NOMO-1 treated with dmso at 0.1 percent for 144 hours (cell line): ENCODE data around the gene TPP1.

Experiments
- DNase-seq: peaks from one replicate; lab custom pipeline; 2025; ENCODE audit not compliant: unreplicated experiment; lab: John Stamatoyannopoulos, UW

TPP1 gene

GRCh38 chr11:6647836-6648235 lies 28.6 kb upstream of the TPP1 start:
- no peak for DNase-seq

GRCh38 chr11:6646918-6647679 lies 27.9 kb upstream of the TPP1 start:
- peak; percentile 93 for DNase-seq

DNA sequence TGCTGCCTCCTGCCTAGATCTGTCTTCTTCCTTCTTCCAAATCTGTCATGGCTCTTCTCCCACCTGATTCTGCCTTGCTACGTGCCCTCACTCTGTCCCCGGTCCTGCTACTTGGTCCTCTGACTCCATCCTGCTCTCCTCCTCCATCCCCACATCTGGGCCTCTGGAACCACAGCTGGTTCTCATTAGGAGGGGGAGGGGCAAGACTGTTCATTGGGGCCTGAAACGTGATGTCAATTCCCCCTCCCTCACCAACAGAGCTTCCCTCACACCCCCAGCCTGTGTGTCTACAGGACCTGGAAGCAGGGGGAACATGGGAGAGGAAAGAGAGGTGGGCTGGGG lies 27.3 kb upstream of the TPP1 start:
- DNase-seq: no peak

GRCh38 chr11:6646071-6646470 lies 26.8 kb upstream of the TPP1 start:
- DNase-seq: no peak

- DNase-seq: no peak
Measured at GRCh38 chr11:6642957-6643356, 23.7 kb upstream of the TPP1 start.

- no peak for DNase-seq
Measured at GRCh38 chr11:6640985-6641701, 21.9 kb upstream of the TPP1 start.

- no peak for DNase-seq
Measured at GRCh38 chr11:6640036-6640984, 21.1 kb upstream of the TPP1 start.

DNA sequence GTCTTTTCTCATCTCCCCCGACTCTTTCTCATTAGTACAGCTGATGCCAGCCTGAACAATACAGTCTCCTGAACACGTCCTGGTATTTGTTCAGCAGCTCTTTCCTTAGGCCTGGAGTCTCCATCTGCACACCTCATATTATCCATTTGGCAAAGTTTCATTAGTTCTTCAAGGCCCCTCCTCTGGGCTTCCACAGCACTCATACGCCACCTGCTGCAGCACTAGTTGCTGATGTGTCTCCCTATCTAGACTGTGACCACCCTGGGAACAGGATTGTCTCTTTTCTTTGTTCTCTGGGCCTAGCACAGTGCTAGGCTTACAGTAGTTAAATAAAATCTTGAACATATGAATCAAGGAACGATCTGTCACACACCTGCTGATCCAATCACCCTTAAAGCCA lies 19.2 kb upstream of the TPP1 start:
- DNase-seq: no peak

DNA sequence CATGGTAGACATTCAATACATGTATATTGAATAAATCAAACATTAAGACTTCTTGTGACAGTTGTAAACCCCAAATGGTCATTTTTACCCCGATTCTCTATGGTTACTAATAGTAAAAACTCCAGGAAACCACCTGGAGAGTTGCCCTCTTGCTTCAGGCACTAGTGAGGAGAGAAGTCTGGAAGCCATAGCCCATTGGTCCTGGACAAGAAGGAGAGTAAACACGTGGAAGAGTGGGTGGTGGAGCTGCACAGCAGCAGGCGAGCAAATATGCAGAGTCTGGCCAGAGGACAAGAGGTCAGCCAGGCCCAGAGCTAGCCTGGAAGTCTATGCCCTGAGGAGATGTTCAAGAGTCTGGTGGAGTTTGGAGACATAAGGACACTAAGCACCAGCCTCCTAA lies 18.6 kb upstream of the TPP1 start:
- DNase-seq: no peak

DNA sequence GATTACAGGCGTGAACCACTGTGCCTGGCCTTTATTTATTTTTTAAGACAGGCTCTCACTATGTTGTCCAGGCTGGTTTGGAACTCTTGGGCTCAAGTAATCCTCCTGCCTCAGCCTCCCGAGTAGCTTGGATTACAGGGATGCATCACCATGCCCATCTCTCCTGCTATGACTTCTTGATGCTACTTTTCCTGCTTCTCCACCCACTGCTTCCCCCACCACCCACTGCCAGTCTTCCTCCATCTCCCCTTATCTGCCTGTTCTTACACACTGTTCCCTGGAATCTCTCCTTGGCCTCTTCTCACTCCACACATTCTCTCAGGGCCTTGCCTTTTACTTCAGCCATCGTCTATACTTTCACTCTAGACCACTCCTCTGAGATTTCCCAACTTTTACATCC lies 17.3 kb upstream of the TPP1 start:
- DNase-seq: no peak

- DNase-seq: peak; percentile 89
Measured at GRCh38 chr11:6635082-6635932, 16.1 kb upstream of the TPP1 start.

- no peak for DNase-seq
Measured at GRCh38 chr11:6634534-6634933, 15.3 kb upstream of the TPP1 start.

- DNase-seq: no peak
Measured at GRCh38 chr11:6633422-6634408, 14.5 kb upstream of the TPP1 start.

- DNase-seq: no peak
Measured at GRCh38 chr11:6632116-6633073, 13.2 kb upstream of the TPP1 start.

DNA sequence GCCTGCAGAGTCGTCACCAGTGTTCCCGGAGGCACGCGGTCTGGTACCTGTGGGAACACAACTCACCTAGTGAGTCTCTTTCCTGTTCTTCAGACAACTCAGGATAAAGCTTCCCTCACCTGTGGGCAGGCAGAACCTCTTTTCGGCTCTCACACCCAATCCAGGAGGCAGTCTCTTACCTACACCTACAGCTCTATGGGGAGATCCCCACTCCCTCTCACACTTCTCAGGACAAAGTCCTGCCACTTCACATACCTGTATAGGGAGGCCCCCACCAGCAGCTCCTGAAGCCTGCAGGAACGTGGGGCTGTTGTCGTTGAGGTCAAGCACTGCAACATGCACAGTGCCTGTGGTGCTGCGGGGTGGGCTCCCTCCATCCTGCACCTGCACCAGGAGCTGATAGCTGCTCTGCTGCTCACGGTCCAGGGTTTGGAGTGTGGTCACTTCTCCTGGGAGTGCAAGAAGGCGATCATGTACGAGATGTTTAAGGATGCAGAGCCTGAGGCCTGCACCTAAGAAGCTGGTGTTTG lies 12.2 kb upstream of the TPP1 start:
- no peak for DNase-seq

DNA sequence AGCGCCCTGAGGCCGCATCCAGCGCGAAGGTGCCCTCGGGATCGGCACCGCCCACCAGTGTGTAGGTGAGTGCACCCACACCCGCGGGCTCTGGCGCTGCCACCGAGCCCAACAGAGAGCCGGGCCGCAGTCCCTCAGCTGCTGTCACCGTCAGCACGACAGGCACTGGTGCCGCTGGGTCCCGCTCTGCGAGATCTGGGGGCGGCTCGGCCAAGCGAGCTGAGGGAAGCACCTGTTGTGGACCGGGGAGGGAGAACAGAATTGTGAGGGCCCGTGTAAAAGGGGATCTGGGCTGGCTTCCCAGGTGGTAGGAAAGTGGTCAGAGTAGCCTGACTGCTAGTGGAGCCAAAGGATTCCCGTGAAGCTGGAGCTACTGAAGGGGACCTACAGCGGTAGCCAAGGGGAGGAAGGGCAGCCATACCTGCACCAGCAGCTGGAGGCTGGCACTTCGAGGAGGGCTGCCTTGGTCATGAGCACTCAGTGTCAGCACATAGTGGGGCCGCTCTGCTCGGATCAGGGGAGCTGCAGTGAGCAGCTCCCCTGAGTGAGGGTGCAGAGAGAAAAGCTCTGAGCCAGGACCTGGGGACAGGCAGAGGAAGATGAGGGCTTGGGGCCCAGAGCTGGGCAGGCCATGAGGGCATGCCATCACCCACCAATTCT lies 11.5 kb upstream of the TPP1 start:
- DNase-seq: no peak

GRCh38 chr11:6629892-6630631 lies 10.8 kb upstream of the TPP1 start:
- no peak for DNase-seq
